ENCODE measurements around the gene TNS2.
A peak's percentile ranks its signal among the peaks of the same experiment; 100 is the strongest.
"Not testable (repeated sequence)": the region's sequence is repeated elsewhere in the genome, so short reads cannot be mapped to it uniquely, and the experiment has no call there.

The TNS2 gene

GRCh38 chr12:53096089-53096741 is 46.4 kb downstream of the TNS2 start:
- peak; percentile 55 for DNase-seq

- DNase-seq: no peak
Measured at GRCh38 chr12:53096759-53097158, 46.9 kb downstream of the TNS2 start.

GRCh38 chr12:53097207-53097563 is 47.3 kb downstream of the TNS2 start:
- no peak for DNase-seq

- DNase-seq: peak; percentile 74
Measured at GRCh38 chr12:53097564-53098353, 47.9 kb downstream of the TNS2 start, which contains the start of gene IGFBP6. Gene IGFBP6, plus strand, starts transcription at chr12:53097667. Its CDS starts 51 bp downstream, at chr12:53097718.

GRCh38 chr12:53098354-53098981 is 48.6 kb downstream of the TNS2 start:
- DNase-seq: peak; percentile 92

GRCh38 chr12:53099071-53099882 is 49.4 kb downstream of the TNS2 start:
- DNase-seq: peak; percentile 96

GRCh38 chr12:53100466-53101151 is 50.7 kb downstream of the TNS2 start:
- DNase-seq: peak; percentile 43

- DNase-seq: no peak
Measured at GRCh38 chr12:53101266-53101665, 51.4 kb downstream of the TNS2 start.

- DNase-seq: no peak
Measured at GRCh38 chr12:53101931-53102781, 52.3 kb downstream of the TNS2 start.

- DNase-seq: no peak
Measured at GRCh38 chr12:53102883-53103807, 53.3 kb downstream of the TNS2 start, which contains the start of gene SOAT2. Gene SOAT2, plus strand, starts transcription at chr12:53103486. Its CDS starts 92 bp downstream, at chr12:53103578.

- no peak for DNase-seq
Measured at GRCh38 chr12:53103860-53104305, 54.0 kb downstream of the TNS2 start.

GRCh38 chr12:53105256-53105655 is 55.4 kb downstream of the TNS2 start:
- no peak for DNase-seq

- DNase-seq: no peak
Measured at GRCh38 chr12:53105712-53106439, 56.0 kb downstream of the TNS2 start.

GRCh38 chr12:53107122-53107521 is 57.3 kb downstream of the TNS2 start:
- no peak for DNase-seq

- not testable (repeated sequence) for DNase-seq
Measured at GRCh38 chr12:53112431-53112830, 62.6 kb downstream of the TNS2 start.

- DNase-seq: no peak
Measured at GRCh38 chr12:53113136-53113705, 63.4 kb downstream of the TNS2 start.

GRCh38 chr12:53113951-53114350 is 64.1 kb downstream of the TNS2 start:
- DNase-seq: no peak

Data from NCI-H226 (cell line).